CD4-positive, alpha-beta T cell treated with Interferon gamma for 1 hour (primary cell): Measurements from ENCODE around the gene PCSK6.

Experiments used
- DNase-seq: peaks from one replicate; pipeline ENCODE4 v3.0.0-alpha.2; 2020

Gene PCSK6

GRCh38 chr15:101322854-101323477 is 166.5 kb downstream of the PCSK6 start:
- no peak for DNase-seq

GRCh38 chr15:101322016-101322695 is 167.4 kb downstream of the PCSK6 start:
- no peak for DNase-seq

GRCh38 chr15:101320501-101321052 is 168.9 kb downstream of the PCSK6 start:
- DNase-seq: peak; percentile 74

GRCh38 chr15:101318839-101319238 is 170.7 kb downstream of the PCSK6 start:
- DNase-seq: no peak

GRCh38 chr15:101318147-101318819 is 171.2 kb downstream of the PCSK6 start:
- no peak for DNase-seq

GRCh38 chr15:101317336-101317872 is 172.1 kb downstream of the PCSK6 start:
- DNase-seq: no peak

GRCh38 chr15:101316529-101316928 is 173.0 kb downstream of the PCSK6 start:
- no peak for DNase-seq

GRCh38 chr15:101315736-101316135 is 173.8 kb downstream of the PCSK6 start:
- DNase-seq: no peak

GRCh38 chr15:101314336-101315125 is 175.0 kb downstream of the PCSK6 start:
- no peak for DNase-seq

- DNase-seq: no peak
Measured at GRCh38 chr15:101313041-101313761, 176.3 kb downstream of the PCSK6 start.

- DNase-seq: no peak
Measured at GRCh38 chr15:101310508-101310907, 179.0 kb downstream of the PCSK6 start.

- DNase-seq: no peak
Measured at GRCh38 chr15:101310161-101310480, 179.4 kb downstream of the PCSK6 start.

GRCh38 chr15:101309436-101310160 is 179.9 kb downstream of the PCSK6 start:
- DNase-seq: no peak

GRCh38 chr15:101308604-101309435 is 180.7 kb downstream of the PCSK6 start:
- DNase-seq: no peak

- no peak for DNase-seq
Measured at GRCh38 chr15:101307897-101308603, 181.5 kb downstream of the PCSK6 start.

GRCh38 chr15:101307048-101307896 is 182.2 kb downstream of the PCSK6 start:
- DNase-seq: no peak

GRCh38 chr15:101306341-101307047 is 183.0 kb downstream of the PCSK6 start:
- no peak for DNase-seq

- DNase-seq: no peak
Measured at GRCh38 chr15:101305820-101306255, 183.7 kb downstream of the PCSK6 start.
